HUES64 (cell line): ENCODE data around the gene ULBP3.

ENCODE experiments used
- H3K27ac ChIP-seq: 2 replicates; pipeline ENCODE4 v1.7.0; 2013; ENCODE audit warnings: low read depth, low read length, inconsistent platforms
- H3K27me3 ChIP-seq: 2 replicates; pipeline ENCODE4 v1.6.1; 2013; ENCODE audit warnings: mild to moderate bottlenecking, low read length; ENCODE audit not compliant: insufficient read depth
- H3K36me3 ChIP-seq: 2 replicates; pipeline ENCODE4 v1.6.1; 2013; ENCODE audit warnings: mild to moderate bottlenecking, low read length; ENCODE audit not compliant: insufficient read depth
- H3K4me1 ChIP-seq: 2 replicates; pipeline ENCODE4 v1.6.1; 2013; ENCODE audit warnings: mild to moderate bottlenecking, low read length, moderate library complexity; ENCODE audit not compliant: insufficient read depth
- H3K4me3 ChIP-seq: 2 replicates; pipeline ENCODE4 v1.5.1; 2013; ENCODE audit warnings: mild to moderate bottlenecking, low read length, moderate library complexity
- H3K9ac ChIP-seq: 2 replicates; pipeline ENCODE4 v1.6.1; 2013; ENCODE audit warnings: mild to moderate bottlenecking, low read depth, low read length
- H3K9me3 ChIP-seq: 2 replicates; pipeline ENCODE4 v1.6.1; 2013; ENCODE audit warnings: low read depth, low read length; ENCODE audit not compliant: insufficient read depth
- WGBS: fragments of 150-250, 120-280 bp; methylation state at CpG from one replicate; pipeline ENCODE4 v1.1.7; 2013; ENCODE audit warnings: missing lambda C conversion rate; 5-methylcytosine and 5-hydroxymethylcytosine counted together

ULBP3 gene

DNA sequence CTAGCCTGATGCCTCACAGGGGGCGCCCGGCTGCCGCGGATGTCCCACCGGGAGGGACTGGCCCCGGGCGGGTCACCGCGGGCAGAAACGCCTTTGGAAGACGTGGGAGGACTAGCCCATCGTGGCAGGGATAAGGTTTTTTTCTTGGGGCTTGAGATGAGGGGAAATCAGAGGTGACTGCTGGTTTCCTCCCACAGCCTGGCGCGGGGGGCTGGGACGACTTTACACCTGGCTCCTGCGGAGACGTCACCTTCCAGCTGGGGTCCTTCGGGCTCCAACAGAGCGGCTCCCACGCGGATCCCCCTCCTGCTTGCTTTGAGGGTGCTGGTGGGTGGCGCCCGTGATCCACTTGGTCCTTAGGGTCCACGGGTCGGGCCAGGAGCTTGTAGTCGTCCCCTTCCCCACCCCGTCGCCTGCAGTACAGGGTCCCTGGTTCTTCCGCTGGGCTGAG lies 11.4 kb downstream of the ULBP3 start:
- Histone ChIP-seq H3K9me3 (no peaks in the 10 kb centered on the region), H3K4me1 (no peaks in the 10 kb centered on the region), H3K27me3 (peaks cover 4% of the 10 kb centered on the region; the same call in 1 of the 2 replicates), H3K4me3 (no peak overlapping the region), H3K27ac (no peak overlapping the region), H3K36me3 (no peaks in the 10 kb centered on the region), H3K9ac (no peak overlapping the region)
- 92% methylated on average over 29 of the region's 29 CpGs for WGBS

DNA sequence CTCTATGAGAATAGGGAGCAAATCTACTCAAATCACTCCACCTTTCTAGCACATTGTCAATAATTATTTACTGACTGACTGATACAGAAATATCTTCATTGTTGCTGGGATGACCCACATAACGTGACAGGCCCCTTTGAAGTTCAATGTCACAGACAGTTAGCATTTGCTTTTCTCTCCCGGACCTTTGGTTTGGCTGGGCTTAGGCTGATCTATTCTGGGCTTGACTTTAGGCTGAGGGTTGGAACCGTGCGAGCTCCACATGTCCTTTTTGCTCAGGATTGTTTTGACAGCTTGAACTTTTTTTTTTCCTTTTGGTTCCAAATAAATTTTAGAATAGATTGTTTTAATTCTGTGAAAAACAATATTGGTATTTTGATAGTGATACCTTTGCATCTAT lies 12.0 kb downstream of the ULBP3 start:
- no peaks in the 10 kb centered on the region for H3K9me3 ChIP-seq
- H3K27me3 ChIP-seq: peaks cover 4% of the 10 kb centered on the region; the same call in 1 of the 2 replicates
- H3K36me3 ChIP-seq: no peaks in the 10 kb centered on the region
- H3K27ac ChIP-seq: no peak overlapping the region
- 89% methylated on average over 4 of the region's 4 CpGs for WGBS
- H3K9ac ChIP-seq: no peak overlapping the region
- H3K4me1 ChIP-seq: no peaks in the 10 kb centered on the region
- H3K4me3 ChIP-seq: no peak overlapping the region

DNA sequence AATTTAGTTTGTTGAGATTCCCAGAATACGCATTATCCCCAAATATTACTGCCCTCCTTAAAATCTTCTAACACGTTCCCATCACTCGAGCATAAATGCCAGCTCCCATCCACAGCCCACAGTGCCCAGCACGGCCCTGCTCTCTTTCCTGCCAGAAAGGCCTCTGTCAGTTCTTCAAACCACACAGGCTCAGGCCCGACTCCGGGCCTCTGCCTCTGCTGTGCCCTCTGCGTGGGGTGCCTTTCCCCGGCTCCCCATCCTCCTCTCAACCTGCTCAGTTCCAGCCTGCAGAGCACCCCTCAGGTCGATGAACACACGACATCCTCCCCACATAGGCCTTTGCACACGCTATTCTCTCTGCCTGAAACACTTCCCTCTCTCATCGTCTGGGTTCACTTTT lies 12.8 kb downstream of the ULBP3 start:
- H3K27me3 ChIP-seq: peaks cover 4% of the 10 kb centered on the region; the same call in 1 of the 2 replicates

DNA sequence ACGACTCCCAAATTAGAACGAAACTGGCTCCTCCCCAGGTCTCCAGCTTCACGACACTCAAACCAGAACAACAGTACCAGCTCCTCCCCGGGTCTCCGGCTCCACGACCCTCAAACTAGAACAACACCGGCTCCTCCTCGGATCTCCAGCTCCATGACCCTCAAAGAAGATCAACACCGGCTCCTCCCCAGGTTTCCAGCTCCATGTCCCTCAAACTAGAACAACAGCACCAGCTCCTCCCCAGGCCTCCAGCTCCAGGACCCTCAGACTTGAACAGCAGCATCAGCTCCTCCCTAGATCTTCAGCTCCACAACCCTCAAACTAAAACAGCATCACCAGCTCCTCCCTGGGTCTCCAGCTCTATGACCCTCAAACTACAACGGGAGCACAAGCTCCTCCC lies 13.8 kb downstream of the ULBP3 start:
- no peak overlapping the region for H3K9ac ChIP-seq
- H3K9me3 ChIP-seq: no peaks in the 10 kb centered on the region
- WGBS: 83% methylated on average over 10 of the region's 10 CpGs
- peaks cover 4% of the 10 kb centered on the region; the same call in 1 of the 2 replicates for H3K27me3 ChIP-seq
- no peak overlapping the region for H3K27ac ChIP-seq
- H3K4me3 ChIP-seq: no peak overlapping the region
- H3K36me3 ChIP-seq: no peaks in the 10 kb centered on the region
- H3K4me1 ChIP-seq: no peaks in the 10 kb centered on the region

More for the DNA sequence above, 12.8 kb downstream of the ULBP3 start:
- no peaks in the 10 kb centered on the region for H3K36me3 ChIP-seq
- no peaks in the 10 kb centered on the region for H3K4me1 ChIP-seq
- H3K27ac ChIP-seq: no peak overlapping the region
- no peaks in the 10 kb centered on the region for H3K9me3 ChIP-seq
- no peak overlapping the region for H3K9ac ChIP-seq
- H3K4me3 ChIP-seq: no peak overlapping the region
- WGBS: 84% methylated on average over 12 of the region's 12 CpGs

DNA sequence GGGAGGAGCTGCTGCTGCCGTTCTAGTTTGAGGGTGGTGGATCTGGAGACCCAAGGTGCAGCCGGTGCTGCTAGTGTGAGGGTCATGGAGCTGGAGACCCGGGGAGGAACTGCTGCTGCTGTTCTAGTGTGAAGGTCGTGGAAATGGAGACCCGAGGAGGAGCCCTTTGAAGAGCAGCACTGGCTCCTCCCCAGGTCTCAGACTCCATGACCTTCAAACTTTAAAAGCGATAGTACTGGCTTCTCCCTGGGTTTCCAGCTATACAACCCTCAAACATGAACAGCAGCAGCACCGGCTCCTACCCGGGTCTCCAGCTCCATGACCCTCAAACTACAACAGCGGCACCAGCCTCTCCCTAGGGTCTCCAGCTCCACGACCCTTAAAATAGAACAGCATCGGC lies 15.5 kb downstream of the ULBP3 start:
- Histone ChIP-seq H3K36me3 (no peaks in the 10 kb centered on the region), H3K27ac (no peak overlapping the region), H3K4me3 (no peak overlapping the region), H3K4me1 (no peaks in the 10 kb centered on the region), H3K27me3 (peaks cover 4% of the 10 kb centered on the region; the same call in 1 of the 2 replicates), H3K9me3 (no peaks in the 10 kb centered on the region), H3K9ac (no peak overlapping the region)
- 90% methylated on average over 11 of the region's 11 CpGs for WGBS

DNA sequence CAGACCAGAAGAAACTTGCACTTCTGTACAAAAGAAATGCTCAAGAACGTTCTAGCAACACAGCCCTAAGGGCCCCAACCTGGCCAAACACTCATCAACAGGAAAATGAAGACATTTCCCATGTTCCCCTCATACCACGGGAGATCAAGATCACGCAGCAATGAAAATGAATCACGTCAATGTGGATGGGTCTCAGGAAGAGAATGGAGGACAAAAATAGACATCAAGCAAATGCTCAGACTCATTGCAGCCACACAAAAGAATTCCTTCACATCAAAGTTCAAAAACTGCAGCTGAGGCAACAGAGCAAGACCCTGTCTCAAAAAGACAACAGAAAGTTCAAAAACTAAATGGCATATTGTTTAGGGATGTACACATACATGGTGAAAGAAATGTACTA lies 18.1 kb downstream of the ULBP3 start:
- H3K27me3 ChIP-seq: peaks cover 10% of the 10 kb centered on the region
- H3K36me3 ChIP-seq: no peaks in the 10 kb centered on the region
- WGBS: 62% methylated on average over 4 of the region's 4 CpGs
- no peaks in the 10 kb centered on the region for H3K9me3 ChIP-seq
- no peak overlapping the region for H3K27ac ChIP-seq
- H3K4me3 ChIP-seq: no peak overlapping the region
- no peaks in the 10 kb centered on the region for H3K4me1 ChIP-seq
- no peak overlapping the region for H3K9ac ChIP-seq

DNA sequence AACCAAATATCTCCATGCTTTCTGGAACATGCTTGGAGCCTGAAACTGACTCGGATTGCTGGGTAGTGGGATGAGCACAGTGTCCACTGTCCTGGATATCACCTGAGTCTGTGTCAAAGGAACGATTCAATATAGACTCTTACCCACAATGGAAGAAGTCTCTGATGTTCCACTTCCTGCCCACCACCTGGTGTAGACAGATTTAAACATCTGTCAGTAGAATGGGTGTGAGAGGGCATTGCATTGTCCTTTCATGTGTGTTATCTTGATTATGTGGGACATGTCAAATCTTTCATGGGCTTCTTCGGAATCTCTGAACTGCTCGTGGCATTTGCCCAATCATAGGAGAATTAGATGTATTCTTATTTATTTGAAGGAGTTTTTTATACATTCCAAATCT lies 20.8 kb downstream of the ULBP3 start:
- Histone ChIP-seq H3K27ac (no peak overlapping the region), H3K4me3 (no peak overlapping the region), H3K9me3 (no peaks in the 10 kb centered on the region), H3K9ac (no peak overlapping the region), H3K4me1 (no peaks in the 10 kb centered on the region), H3K27me3 (peaks cover 10% of the 10 kb centered on the region), H3K36me3 (no peaks in the 10 kb centered on the region)
- 84% methylated on average over 4 of the region's 4 CpGs for WGBS

DNA sequence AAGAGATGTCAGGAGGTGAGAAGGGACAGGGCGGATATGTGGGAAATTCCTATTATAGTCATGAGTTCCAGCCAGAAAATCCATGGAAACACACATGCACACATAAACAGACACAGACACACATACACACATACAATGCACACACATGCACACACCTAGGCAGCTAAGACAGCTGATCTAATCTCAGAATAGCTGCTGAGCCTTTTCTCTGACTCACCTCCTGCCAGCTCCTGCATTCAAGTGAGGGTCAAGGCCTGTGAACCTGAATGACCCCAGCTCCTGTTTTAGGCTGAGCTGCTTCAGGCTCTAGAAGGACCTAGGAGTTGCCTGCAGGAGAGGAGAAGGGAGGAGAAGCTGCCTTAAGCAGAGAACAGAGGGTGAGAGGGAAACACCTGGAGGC lies 22.0 kb downstream of the ULBP3 start:
- H3K27me3 ChIP-seq: peaks cover 12% of the 10 kb centered on the region
- WGBS: 92% methylated on average over 1 of the region's 1 CpG
- no peak overlapping the region for H3K27ac ChIP-seq
- no peak overlapping the region for H3K4me3 ChIP-seq
- no peaks in the 10 kb centered on the region for H3K9me3 ChIP-seq
- no peak overlapping the region for H3K9ac ChIP-seq
- H3K36me3 ChIP-seq: no peaks in the 10 kb centered on the region
- H3K4me1 ChIP-seq: no peaks in the 10 kb centered on the region

DNA sequence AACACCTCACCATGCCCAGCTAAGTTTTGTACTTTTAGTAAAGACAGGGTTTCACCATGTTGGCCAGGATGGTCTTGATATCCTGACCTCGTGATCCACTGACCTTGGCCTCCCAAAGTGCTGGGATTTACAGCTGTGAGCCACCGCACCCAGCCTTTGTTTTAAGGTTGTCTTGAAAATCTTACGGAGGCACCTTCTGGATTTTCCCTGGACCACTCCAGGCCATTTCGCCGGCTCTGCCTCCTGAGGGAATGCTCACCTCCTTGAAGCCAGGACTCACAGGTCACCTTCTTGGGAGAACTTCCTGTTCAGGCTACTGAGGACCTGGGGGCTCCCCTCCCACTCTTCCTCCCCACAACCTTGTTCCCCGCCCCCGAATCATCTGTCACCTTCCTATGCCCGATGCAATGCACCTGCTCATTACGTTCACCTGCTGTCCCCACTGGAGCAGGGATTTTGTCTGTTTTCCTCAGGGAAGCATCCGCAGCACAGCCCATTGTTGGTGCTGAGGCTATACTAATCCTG lies 24.2 kb downstream of the ULBP3 start:
- WGBS: 93% methylated on average over 10 of the region's 10 CpGs
- no peaks in the 10 kb centered on the region for H3K36me3 ChIP-seq
- no peak overlapping the region for H3K27ac ChIP-seq
- H3K4me1 ChIP-seq: no peaks in the 10 kb centered on the region
- no peaks in the 10 kb centered on the region for H3K9me3 ChIP-seq
- no peak overlapping the region for H3K9ac ChIP-seq
- H3K4me3 ChIP-seq: no peak overlapping the region
- H3K27me3 ChIP-seq: peaks cover 32% of the 10 kb centered on the region

DNA sequence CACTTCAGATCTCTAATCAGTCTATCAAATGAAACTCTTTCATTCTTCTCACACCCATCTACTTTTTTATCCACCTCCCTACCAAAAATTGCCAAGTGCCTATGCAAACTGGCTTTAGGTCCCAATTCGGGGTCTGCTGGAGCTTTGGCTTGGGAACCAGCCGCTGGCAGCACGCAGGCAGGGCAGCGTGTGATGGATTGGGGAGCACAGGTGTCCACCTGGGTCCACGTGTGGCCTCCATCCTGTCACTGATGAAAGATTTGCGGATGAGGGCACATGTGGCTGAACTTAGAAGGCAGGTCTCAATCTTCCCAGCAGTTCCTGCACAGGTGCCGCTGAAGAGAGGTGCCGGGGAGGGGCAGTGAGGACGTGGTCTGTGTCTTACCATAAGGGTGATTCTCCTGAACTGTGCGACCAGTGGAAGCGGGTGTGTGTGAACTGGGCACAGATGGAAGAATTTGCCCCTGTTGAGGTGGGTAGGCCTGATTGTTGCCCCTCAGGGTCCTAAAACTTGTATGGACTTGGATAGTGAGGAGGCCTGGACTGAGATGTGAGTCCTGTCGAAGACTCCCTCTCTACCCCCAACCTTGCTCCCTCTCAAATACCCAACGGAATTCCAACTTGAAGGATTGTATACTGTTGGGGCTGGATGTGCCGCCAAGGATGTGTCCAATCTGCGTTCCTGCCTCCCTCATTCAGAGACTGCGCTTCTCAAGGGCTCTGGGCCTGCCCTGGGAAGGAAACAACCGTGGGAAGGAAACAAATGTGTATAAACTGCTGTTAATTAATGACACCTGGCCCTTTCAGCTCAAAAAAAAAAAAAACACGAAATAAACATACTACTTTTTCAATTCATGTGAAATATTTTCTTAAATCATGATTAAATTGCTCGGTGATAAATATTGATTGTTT lies 25.2 kb downstream of the ULBP3 start:
- no peak overlapping the region for H3K4me3 ChIP-seq
- H3K27me3 ChIP-seq: peaks cover 41% of the 10 kb centered on the region
- H3K36me3 ChIP-seq: no peaks in the 10 kb centered on the region
- H3K9me3 ChIP-seq: no peaks in the 10 kb centered on the region
- no peaks in the 10 kb centered on the region for H3K4me1 ChIP-seq
- WGBS: 87% methylated on average over 14 of the region's 19 CpGs
- no peak overlapping the region for H3K9ac ChIP-seq
- no peak overlapping the region for H3K27ac ChIP-seq

DNA sequence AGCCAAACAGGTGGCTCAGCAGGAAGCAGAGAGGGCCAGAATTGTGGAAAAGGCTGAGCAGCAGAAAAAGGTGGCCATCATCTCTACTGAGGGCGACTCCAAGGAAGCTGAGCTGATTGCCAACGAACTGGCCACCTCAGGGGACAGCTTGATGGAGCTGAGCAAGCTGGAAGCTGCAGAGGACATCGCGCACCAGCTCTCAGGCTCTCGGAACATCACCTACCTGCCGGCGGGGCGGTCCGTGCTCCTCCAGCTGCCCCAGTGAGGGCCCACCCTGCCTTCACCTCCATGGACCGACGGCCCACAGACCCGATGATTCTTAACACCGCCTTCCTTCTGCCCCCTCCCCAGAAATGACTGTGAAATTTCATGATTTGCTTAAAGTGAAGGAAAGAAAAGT lies 25.8 kb downstream of the ULBP3 start:
- Histone ChIP-seq H3K27me3 (peaks cover 46% of the 10 kb centered on the region), H3K4me3 (no peak overlapping the region), H3K36me3 (no peaks in the 10 kb centered on the region), H3K9ac (no peak overlapping the region), H3K9me3 (no peaks in the 10 kb centered on the region), H3K4me1 (no peaks in the 10 kb centered on the region), H3K27ac (no peak overlapping the region)
- WGBS: 95% methylated on average over 13 of the region's 13 CpGs
